ENCODE data around the gene PSAP.

PSAP gene

GRCh38 chr10:71825217-71825616, 25.8 kb downstream of the PSAP start:
- DNase-seq (ENCODE audit: low read depth) = no peak

GRCh38 chr10:71824333-71824732, 26.7 kb downstream of the PSAP start:
- DNase-seq (ENCODE audit: low read depth) = no peak

- DNase-seq (ENCODE audit: low read depth) = no peak
These were observed 27.7 kb downstream of the PSAP start for GRCh38 chr10:71823356-71823755.

GRCh38 chr10:71821909-71822763, 28.9 kb downstream of the PSAP start:
- DNase-seq (ENCODE audit: low read depth) = no peak

- DNase-seq (ENCODE audit: low read depth) = no peak
These were observed 30.1 kb downstream of the PSAP start for GRCh38 chr10:71820966-71821365.

GRCh38 chr10:71819985-71820384, 31.1 kb downstream of the PSAP start:
- no peak for DNase-seq (ENCODE audit: low read depth)

DNA sequence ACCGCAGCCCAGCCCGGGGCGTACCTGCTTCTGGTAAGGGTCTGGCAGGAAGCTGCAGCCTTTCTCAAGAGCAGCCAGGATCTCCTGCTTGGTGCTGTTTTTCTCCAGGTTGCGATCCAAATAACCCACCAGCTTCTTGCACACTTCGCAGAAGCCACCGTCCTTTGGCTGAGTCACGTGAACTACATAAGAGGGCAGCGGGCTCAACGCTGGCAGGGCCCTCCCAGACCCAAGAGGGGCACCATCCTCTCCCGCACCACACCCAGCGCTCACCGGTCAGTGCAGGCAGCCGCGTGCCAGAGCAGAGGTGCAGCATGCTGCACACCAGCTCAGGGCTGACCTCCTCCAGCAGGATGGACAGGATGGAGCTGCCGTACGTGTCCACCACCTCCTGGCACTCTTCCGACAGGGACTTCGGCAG, 31.6 kb downstream of the PSAP start:
- no peak for DNase-seq (ENCODE audit: low read depth)

GRCh38 chr10:71818674-71819260, 32.3 kb downstream of the PSAP start:
- DNase-seq (ENCODE audit: low read depth) = no peak

DNA sequence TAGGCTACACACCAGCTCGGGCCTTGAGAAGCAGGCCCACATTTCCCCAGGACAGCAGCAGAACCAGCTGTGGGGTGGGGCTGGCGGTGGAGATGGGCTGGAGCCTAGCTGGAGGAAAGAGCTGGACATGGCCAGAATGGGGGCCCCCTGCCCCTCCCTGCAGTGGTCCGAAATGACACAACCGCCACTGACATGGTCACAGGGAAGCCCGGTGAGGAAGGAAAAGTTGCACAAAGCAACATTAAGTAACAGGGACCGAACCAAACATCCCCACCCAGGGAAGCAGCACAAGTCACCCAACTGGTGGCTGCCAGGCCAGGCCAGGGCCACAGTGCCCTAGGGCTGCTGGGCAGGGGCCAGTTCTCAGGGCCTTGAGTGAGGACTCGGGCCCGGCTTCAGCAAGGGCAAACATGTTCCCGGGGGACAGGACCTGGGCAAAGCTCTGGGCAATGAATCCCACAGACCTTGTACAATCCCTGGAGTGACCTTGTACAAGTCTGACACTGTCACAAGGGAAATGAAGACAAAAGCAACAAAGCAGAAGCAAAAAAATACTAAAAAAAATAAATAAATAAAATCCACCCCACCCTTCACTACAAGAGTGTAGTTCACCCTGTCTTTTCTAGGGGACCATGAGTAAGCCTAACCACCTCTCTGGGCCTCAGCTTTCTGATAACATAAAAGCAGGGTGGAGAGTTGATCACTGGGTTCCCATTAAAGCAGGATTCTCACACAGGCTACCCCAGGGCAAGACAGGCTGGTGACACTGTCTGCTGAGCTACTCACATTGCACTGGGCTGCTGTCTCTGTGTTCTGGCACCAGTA, 33.0 kb downstream of the PSAP start:
- no peak for DNase-seq (ENCODE audit: low read depth)

DNA sequence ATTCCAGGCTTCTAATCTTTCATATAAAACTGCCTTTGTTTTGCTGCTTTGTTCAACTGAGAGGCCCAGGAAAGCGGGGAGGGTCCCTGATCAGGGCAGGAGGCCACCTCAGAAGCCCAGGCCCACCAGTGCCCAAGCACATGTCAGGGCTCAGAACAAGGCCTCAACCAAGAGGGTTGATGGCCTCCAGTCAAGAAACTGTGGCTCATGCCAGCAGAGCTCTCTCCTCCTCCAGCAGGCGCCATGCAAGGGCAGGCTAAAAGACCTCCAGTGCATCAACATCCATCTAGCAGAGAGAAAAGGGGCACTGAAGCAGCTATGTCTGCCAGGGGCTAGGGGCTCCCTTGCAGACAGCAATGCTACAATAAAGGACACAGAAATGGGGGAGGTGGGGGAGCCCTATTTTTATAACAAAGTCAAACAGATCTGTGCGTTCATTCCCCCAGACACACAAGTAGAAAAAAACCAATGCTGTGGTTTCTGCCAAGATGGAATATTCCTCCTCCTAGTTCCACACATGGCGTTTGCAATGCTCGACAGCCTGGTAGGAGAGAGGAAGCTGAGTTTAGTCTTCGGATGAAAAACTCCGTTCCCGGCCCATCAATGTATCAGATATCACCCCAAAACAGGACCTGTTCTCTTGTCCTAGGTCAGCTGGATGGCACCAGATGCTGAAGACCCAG, 34.0 kb downstream of the PSAP start:
- DNase-seq (ENCODE audit: low read depth) = no peak

GRCh38 chr10:71816421-71816851, 34.6 kb downstream of the PSAP start:
- no peak for DNase-seq (ENCODE audit: low read depth)

- no peak for DNase-seq (ENCODE audit: low read depth)
These were observed 35.4 kb downstream of the PSAP start for GRCh38 chr10:71815515-71816130.

GRCh38 chr10:71814922-71815411, 36.1 kb downstream of the PSAP start:
- DNase-seq (ENCODE audit: low read depth) = no peak

GRCh38 chr10:71812913-71813590, 38.0 kb downstream of the PSAP start:
- no peak for DNase-seq (ENCODE audit: low read depth)

GRCh38 chr10:71812016-71812912, 38.8 kb downstream of the PSAP start:
- peak; percentile 45 for DNase-seq (ENCODE audit: low read depth)

- DNase-seq (ENCODE audit: low read depth) = no peak
These were observed 39.7 kb downstream of the PSAP start for GRCh38 chr10:71811351-71811750.

DNA sequence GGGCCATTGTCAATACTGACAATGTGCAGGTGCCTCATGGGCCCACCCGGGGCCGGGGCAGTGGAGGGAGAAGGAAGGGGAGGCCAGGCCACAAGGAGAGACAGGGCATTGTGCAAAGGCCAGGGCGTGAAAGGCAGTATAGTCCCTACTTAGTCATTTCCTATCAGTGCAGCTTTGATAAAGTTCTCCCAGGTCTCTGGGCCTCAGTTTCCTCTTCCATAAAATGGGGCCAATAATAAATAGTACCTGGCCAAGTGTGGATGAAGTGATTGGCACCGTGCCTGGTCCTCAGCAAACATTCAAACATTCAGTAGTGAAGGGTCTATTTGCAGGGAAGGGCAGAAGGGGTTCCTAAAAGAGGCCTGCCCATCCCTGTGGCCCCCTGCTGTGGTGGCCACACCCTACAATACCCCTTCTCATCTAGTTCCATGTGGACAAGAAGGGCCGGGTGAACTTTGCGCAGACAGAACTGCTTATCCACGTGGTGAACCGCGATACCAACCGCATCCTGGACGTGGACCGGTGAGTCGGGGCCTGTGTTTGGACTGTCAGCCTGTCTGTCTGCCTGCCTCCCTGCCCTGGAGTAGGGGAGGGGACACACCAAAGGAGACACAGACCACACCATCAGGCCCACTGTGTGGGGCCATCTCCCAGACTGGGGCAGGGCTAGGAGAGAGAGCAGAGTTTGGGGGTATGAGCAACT, 40.9 kb downstream of the PSAP start:
- DNase-seq (ENCODE audit: low read depth) = no peak

- no peak for DNase-seq (ENCODE audit: low read depth)
These were observed 41.4 kb downstream of the PSAP start for GRCh38 chr10:71809628-71810027.
